GM19193 (cell line): ENCODE measurements around the gene GSC2.

Experiments used
- POLR2A ChIP-seq: IDR thresholded peaks from 4 replicates; pipeline ENCODE4 v1.6.1; 2011; ENCODE audit not compliant: insufficient read depth, insufficient read length; ENCODE audit errors: extremely low read depth

The GSC2 gene

DNA sequence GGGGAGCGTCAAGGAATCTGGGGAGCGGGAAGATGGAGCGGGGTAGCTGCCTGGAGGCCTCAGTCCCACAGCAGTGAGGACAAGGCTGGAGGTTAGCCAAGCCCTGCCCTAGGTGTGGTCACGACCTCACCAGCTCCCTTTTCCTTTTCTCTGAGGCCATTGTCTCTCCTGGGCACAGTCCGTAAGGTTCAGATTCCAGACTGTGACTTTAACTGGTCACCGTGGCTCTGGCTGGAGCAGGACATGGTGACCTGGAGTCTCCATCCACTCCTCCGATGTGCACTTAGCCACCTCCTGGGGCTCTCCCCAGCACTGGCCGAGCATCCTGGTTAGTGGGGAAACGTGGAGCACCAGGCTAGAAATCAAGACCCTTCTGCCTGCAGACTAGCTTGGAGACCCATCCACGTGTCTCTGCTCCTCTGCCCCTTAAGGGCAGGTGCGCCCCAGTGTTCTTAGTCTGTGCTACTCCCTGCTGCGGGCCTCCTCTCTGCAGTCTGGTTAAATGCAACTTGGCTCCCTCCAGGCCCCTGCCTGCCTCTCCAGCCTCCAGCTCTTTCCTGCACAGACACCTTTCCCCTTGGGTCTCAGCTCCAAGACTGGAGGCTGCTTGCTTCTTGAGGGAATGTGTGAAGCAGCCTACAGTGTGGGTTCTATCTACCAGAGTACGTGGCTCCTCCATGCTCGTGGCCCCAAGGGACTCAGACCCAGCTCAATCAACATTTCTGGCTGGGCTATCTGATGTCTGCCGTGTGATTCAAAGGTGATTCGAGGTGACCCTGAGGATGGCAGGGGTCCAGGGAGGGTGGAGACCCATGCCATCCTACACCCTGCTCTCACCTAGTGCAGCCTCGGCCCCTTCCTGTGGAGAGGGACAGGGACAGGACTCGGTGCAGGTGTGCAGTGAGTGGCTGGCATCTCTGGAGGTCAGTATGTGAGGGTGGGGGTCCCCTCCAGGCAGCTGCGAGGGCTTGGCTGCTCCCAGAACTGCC lies 23.2 kb upstream of the GSC2 start:
- no peak for TF ChIP-seq POLR2A

DNA sequence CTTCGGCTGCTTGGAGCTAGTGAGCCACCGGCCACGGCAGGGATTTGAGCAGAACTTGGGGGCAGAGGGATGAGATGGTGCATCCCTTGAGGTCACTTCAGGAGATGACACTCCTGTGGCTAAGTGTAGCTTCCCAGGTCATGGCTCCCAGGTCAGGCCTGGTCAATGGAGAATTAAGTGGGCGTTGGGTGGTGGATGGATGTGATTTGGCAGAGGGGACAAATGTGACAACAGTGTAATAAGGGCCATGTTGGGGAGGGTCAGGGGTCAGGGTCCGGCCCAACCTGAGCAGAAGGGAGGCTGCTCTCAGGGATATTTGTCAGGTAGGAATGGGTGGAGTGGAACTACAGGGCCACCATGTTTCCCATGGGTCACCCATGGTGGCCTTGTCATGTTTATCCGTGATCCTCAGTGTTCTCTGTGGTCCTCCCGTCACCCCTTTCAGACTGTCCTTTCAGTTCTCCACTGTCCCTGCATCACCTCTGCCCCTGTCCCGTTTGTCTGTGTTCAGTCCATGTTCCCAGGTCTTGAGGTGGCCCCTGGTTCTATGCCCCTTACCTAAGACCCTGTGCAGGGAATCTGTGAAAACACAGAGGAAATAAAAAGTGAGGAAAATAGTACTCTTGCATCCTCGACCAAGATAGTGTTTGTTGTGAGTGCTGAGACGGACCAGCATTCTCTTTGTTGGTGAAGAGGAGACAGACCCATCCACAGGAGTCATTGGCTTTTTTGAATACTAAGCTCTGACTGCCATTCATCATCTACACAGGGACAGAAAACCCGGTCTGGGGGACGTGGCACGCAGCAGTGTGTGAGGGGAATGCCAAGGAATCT lies 22.3 kb upstream of the GSC2 start:
- no peak for TF ChIP-seq POLR2A

GRCh38 chr22:19169947-19170318 lies 19.8 kb upstream of the GSC2 start:
- no peak for TF ChIP-seq POLR2A

DNA sequence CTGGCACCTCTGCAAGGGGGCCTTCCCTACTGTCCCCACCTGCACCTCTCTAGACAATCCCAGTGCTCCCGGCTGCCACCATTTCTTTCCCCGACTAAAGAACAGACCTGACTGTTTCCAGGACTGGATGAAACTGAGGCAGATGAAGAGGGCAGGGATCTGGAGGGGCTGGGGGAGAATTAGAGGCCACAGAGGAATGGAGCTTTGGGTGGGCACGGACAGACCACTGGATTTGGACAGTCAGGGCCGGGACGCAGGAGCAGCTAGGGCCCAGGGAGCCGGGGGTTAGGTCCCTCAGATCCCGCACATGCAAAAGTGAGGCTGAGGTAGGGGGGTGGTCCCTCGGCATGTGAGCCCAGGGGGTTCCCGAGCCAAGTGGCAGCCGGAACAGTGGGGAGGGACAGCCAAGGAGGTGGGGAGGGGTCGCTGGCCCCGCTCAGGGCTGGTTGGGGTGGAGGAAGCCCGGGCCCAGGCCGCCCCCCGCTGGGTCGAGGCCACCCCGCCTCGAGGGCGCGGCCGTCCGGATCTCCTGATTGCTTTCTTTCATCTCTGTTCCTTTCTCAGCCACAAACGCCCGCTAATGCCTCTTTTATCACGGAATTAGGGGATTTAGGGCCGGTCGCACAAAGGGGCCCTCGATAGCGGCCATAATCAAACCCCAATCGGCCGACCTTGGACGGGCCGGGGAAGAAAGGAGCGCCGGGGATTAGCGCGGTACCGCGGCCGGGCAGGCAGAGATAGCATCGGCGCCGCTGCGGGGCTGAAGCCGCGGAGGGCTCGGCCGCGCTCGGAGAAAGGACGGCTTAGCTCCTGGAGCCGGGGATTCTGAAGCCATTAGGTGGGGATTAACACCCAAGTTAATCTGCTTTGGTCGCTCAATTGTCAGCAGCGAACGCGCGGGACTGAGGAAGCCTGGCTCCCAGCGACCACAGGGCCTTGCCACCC lies 19.2 kb upstream of the GSC2 start:
- TF ChIP-seq POLR2A = no peak

- no peak for TF ChIP-seq POLR2A
These were observed 18.2 kb upstream of the GSC2 start for GRCh38 chr22:19168088-19168890.

DNA sequence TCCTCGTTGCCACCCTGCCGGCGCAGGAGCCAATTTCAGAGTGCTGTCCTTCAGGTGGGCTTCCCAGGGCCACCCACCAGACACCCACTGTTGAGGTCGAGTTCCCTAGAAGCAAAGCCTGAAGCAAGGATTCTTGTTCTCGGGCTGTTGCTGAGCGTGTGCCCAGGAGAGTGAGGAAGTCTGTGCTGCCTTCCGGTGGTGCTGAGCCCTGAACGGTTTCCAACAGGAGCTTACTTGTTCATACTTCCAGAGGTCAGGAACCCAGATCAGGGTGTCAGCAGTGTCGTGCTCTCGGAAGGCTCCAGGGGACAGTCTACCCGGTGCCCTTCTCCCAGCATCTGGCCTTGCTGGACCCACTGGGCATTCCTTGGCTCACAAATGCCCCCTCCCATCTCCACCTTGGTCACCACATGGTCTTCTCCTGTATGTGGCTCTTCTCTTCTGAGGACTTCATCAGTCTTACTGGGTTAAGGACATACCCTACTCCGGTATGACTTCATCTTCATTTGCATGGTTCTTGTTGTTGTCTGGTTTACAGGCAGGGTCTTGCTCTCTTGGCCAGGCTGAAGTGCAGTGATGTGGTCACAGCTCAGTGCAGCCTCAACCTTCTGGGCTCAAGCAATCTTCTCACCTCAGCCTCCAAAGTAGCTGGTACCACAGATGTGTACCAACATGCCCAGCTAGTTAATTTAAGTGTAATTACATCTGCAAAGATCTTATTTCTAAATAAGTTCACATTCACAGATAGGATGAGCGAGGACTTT lies 17.2 kb upstream of the GSC2 start:
- TF ChIP-seq POLR2A = no peak

DNA sequence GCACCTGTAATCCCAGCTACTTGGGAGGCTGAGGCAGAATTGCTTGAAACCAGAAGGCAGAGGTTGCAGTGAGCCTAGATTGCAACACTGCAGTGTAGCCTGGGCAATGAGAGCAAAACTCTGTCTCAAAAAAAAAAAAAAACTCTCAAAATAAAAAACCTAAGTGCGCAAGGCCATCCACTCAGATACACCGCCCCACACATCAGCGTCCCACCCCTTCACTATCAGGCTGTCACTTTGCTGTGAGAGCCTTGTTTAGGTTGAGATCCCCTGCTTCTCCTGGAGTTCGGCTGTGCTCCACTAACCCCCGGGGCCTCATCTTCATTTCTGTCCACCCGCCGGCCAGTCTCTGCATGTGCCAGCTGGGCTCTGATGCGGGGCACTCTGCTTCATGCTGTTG lies 16.3 kb upstream of the GSC2 start:
- no peak for TF ChIP-seq POLR2A

- no peak for TF ChIP-seq POLR2A
These were observed 14.3 kb upstream of the GSC2 start for GRCh38 chr22:19164425-19164824.

DNA sequence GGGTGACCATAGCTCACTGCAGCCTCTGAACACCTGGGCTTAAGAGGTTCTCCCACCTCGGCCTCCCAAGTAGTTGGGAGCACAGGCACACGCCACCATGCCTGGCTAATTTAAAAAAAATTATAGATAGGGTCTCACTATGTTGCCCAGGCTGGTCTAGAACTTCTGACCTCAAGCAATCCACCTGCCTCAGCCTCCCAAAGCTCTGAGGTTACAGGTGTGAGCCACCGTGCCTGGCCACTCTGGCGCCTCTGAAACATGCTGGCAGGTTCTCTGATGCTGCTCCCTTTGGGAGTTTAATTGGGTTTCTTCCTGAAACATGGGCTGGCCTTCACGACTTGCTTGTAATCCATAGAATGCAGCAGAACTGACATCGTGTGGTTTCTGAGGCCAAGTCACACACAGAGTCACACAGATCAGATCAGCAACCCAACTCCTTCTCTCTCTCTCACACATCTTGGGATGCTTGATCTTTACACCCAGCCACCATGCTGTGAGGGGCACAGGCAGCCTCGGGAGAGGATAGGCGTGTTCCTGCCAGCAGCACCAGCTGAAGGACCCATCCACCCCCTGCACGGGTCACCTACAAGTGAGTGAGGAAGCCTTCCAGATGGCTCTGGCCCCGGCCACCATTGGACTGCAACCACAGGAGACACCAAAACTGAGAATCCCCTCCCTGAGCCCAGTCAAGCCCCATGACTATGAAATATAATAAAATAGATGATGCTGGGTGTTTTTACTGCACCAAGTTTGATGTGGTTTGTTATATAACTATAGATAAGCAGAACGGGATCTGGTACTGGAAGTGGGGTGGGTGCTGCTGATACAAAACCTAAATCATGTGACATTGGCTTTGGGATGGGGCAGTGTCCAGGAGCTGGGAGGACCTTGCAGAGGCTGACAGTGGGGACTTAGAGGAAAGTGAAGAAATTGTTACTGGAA lies 3.1 kb upstream of the GSC2 start:
- no peak for TF ChIP-seq POLR2A

GRCh38 chr22:19151329-19152191 lies 1.5 kb upstream of the GSC2 start:
- no peak for TF ChIP-seq POLR2A
